GM19328 (cell line): Measurements from ENCODE around the gene USP40.

ENCODE experiments used
- ATAC-seq: cut with Tn5 transposase; IDR thresholded peaks from one replicate; pipeline ENCODE4 v1.9.1; 2021; ENCODE audit warnings: mild to moderate bottlenecking, moderate library complexity; ENCODE audit not compliant: unreplicated experiment

USP40 gene

GRCh38 chr2:233433794-233434193, 132.8 kb downstream of the USP40 start:
- no peak for ATAC-seq

GRCh38 chr2:233433029-233433428, 133.6 kb downstream of the USP40 start:
- ATAC-seq = no peak

DNA sequence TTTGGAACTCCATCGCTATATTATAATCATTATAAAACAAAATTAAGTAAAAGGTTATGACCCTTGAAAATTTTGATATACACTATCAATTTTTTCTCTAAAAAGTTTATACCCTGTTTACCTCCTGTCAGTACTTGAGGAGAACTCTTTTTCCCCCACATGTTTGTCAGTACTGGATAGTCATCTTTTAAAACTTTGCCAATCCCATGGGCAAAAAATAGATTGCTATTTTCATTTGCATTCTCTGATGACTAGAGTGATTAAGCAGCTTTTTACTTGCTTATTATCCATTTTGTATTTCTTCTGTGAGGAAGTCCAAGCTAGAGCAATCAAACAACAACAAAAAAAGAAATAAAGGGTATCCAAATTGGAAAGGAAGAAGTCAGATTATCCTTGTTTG, 135.9 kb downstream of the USP40 start:
- ATAC-seq = no peak

DNA sequence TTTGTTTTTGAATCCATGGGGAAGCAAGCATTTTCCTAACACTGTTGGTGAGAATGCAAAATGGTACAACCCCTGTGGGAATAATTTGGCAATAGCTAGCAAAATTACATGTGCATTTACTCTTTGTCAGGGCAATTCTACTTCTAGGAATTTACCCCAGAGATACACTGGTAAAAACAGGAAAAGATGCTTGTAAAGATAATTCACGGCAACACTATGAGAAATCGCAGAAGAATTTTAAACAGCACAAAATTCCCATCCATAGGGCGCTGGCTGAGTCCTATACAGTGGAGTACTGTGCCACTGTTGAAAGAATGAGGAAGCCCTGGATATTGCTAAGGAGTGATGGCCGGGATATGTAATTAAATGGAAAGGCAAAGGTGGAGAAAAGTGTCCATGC, 136.5 kb downstream of the USP40 start:
- no peak for ATAC-seq

DNA sequence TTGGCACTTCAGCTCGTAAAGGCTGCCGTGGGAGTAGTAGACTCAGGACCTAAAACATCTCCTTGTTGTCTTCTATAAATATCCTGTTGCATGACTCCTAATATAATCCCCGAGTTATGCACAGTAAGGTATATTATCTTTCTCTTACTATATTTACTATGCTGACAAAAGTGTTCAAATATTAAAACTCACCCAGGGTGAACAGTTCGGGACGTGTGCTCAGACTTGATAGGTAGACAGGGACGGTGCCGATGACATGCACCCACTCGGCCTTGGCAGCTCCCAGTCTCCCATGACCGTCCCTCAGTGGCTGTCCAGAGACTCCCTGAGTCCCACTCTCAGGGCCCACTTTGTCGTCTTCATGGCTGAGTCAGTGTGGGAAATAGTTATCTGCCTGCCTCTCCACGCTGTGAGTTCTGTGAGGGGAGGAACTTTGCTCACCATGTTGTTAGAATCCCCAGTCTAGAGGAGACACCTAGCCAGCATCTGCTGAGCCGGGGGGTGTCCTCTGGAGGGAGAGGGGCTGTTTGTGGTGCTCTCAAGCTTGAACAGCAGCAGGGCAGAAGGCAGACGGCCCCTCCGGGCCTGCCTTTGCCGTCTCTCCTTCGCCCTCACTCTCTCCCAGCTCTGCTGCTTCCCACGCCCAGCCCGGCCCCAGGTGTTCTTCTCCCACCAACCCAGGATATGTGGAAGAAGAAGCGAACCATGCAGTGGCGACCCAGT, 137.2 kb downstream of the USP40 start:
- ATAC-seq = no peak

DNA sequence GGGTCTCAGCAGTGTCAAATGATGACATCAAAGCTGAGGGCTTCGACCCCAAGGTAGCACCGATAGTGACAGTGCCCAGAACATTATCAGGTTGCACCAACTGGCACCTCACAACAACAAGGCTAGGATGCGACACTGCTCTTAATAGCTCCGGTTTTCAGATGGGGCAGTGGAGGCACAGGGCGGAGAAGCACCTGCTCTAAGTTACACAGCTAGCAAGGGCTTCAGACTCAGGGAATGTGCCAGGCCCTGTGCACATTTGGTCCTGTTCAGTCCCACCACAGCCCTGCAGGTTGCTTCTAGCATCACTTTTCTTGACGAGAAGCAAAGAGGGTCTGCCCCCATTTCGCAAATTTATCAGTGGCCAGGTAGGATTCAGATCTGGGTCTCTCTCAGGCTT, 138.1 kb downstream of the USP40 start:
- ATAC-seq = no peak

- no peak for ATAC-seq
These were observed 138.6 kb downstream of the USP40 start for GRCh38 chr2:233428008-233428407.

- no peak for ATAC-seq
These were observed 139.8 kb downstream of the USP40 start for GRCh38 chr2:233426619-233427342.
